ENCODE data around the gene RREB1. TPM values are rescaled to one million over a fixed set of nuclear protein-coding genes. Genes with fewer than 3 reads are reported as not detected.
"Not testable (repeated sequence)": the region's sequence is repeated elsewhere in the genome, so short reads cannot be mapped to it uniquely, and the experiment has no call there.

RREB1 gene
- total and polyA plus RNA-seq, 2 experiments from 2014 or later, result 8.5 to 25.5 TPM

- H3K9me2 ChIP-seq (ENCODE audit: insufficient read depth), result no peaks in the 10 kb centered on the region
- Mint-ChIP-seq H3K27ac (no peak overlapping the region), H3K27me3 (ENCODE audit: insufficient read depth, low read depth, poor library complexity) (no peaks in the 10 kb centered on the region), H3K36me3 (ENCODE audit: low read depth) (no peaks in the 10 kb centered on the region), H3K4me1 (no peaks in the 10 kb centered on the region), H3K9me3 (no peaks in the 10 kb centered on the region), H3K4me3 (no peak overlapping the region)
- H3K4me3 ChIP-seq, result no peak overlapping the region
- no peaks in the 10 kb centered on the region for H3K36me3 ChIP-seq (ENCODE audit: insufficient read depth)
- no peaks in the 10 kb centered on the region for H3K27me3 ChIP-seq (ENCODE audit: insufficient read depth)
- TF ChIP-seq ETS1 (IDR thresholded peaks at IDR 0.05) (no peak), ZNF462 (CRISPR knock-in tag; IDR thresholded peaks at IDR 0.05) (no peak)
- H3K4me2 ChIP-seq, result no peak overlapping the region
- no peaks in the 10 kb centered on the region for H3F3A ChIP-seq (replicated peaks; ENCODE audit: low read depth)
- no peaks in the 10 kb centered on the region for H4K20me1 ChIP-seq (replicated peaks; ENCODE audit: insufficient read depth)
- H2AFZ ChIP-seq, result no peak overlapping the region
- H3K4me1 ChIP-seq (ENCODE audit: insufficient read depth), result no peaks in the 10 kb centered on the region
- ATAC-seq, result no peak
- H3K79me2 ChIP-seq (replicated peaks; ENCODE audit: insufficient read depth), result no peaks in the 10 kb centered on the region
- DNase-seq (ENCODE audit: low spot score), result no peak
- no peak overlapping the region for H3K27ac ChIP-seq (ENCODE audit: low read depth)
These were observed 165.9 kb downstream of the RREB1 start for GRCh38 chr6:7273709-7274108.

DNA sequence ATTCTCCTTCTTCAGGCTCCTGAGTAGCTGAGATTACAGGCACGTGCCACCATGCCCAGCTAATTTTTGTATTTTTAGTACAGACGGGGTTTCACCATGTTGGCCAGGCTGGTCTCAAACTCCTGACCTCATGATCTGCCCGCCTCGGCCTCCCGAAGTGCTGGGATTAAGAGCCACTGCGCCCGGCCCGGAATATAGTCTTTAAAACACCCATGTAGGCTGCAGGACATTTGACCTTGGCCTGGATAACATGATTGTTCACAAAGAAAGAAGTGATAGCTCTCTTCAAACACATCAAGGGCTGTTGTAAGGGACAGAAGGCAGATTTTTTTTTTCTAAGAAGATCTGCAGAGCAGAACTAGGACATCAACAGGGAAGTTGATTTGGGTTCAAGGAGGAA, 166.8 kb downstream of the RREB1 start:
- H3K27me3 Mint-ChIP-seq (ENCODE audit: insufficient read depth, low read depth, poor library complexity); H3K27me3 ChIP-seq (ENCODE audit: insufficient read depth); H3K4me3 ChIP-seq; ATAC-seq; H3K4me2 ChIP-seq; H3K79me2 ChIP-seq (replicated peaks; ENCODE audit: insufficient read depth); H3K36me3 ChIP-seq (ENCODE audit: insufficient read depth); H3K27ac ChIP-seq (ENCODE audit: low read depth); H3F3A ChIP-seq (replicated peaks; ENCODE audit: low read depth); H3K4me3 Mint-ChIP-seq; H3K27ac Mint-ChIP-seq; H2AFZ ChIP-seq; H3K9me3 Mint-ChIP-seq; H3K9me2 ChIP-seq (ENCODE audit: insufficient read depth); DNase-seq (ENCODE audit: low spot score); H3K4me1 ChIP-seq (ENCODE audit: insufficient read depth); H3K4me1 Mint-ChIP-seq; H4K20me1 ChIP-seq (replicated peaks; ENCODE audit: insufficient read depth); H3K36me3 Mint-ChIP-seq (ENCODE audit: low read depth): not testable (repeated sequence)

Measured in GM23338 (cell line).